GM19452 (cell line): ENCODE results near the gene NEUROG2.
"Not testable (repeated sequence)": the region's sequence is repeated elsewhere in the genome, so short reads cannot be mapped to it uniquely, and the experiment has no call there.

Experiments
- ATAC-seq: cut with Tn5 transposase; IDR thresholded peaks from one replicate; pipeline ENCODE4 v1.9.1; 2021; ENCODE audit not compliant: unreplicated experiment

NEUROG2 gene

DNA sequence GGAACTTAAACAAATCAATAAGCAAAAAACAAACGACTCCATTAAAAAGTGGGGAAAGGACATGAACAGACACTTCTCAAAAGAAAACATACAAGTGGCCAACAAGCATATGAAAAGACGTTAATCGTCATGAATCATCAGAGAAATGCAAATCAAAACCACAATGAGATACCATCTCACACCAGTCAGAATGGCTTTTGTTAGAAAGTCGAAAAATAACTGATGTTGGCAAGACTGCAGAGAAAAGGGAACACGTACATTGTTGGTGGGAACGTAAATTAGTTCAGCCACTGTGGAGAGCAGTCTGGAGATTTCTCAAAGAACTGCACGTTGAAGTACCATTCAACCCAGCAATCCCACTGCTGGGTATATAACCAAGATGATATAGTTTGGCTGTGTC, 23.7 kb downstream of the NEUROG2 start:
- ATAC-seq, result no peak

DNA sequence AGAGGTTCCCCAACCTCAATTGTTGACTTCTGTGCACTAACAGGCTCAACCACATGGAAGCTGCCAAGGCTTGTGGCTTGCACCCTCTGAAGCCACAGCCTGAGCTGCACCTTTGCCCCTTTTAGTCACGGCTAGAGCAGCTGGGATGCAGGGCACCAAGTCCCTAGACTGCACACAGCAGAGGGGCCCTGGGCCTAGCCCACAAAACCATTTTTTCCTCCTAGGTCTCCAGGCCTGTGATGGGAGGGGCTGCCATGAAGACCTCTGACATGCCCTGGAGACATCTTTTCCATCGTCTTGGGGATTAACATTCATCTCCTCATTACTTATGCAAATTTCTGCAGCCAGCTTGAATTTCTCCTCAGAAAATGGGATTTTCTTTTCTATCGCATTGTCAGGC, 25.2 kb downstream of the NEUROG2 start:
- not testable (repeated sequence) for ATAC-seq

DNA sequence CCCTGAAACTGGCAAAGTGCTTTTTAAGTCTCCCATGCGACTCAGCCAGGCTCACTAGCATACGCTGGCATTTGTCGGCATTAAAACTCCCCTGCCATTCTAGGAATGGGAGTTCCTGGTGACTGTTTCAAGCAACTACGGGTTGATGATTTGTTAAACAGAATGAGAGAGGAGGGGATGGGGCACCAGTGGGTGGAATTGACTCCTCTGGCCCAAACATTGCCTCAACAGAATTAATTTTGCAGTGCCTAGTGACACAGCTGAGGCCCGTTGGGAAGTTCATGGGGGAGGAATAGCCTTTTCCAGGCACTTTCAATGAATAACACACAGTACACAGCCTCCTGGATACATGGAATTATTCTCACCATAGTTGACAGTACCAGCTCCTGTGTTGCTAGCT, 30.1 kb downstream of the NEUROG2 start:
- no peak for ATAC-seq

DNA sequence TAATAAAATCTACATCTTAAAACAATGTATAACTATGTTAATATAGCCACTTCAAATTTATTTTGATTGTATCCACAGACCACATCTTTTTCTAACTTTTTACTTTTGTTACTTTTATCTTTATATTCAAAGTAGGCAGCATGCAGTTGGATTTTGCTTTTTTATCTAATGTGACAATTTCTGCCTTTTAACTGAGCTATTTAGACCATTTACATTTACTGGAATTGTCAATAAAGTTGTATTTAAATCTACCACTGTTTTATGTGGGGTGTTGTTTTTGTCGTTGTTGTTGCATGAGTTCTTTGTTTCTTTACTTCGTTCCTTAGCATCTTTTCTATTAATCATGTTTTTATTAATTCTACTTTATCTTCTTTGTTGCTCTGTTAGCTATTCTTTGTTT, 42.0 kb downstream of the NEUROG2 start:
- ATAC-seq, result no peak

DNA sequence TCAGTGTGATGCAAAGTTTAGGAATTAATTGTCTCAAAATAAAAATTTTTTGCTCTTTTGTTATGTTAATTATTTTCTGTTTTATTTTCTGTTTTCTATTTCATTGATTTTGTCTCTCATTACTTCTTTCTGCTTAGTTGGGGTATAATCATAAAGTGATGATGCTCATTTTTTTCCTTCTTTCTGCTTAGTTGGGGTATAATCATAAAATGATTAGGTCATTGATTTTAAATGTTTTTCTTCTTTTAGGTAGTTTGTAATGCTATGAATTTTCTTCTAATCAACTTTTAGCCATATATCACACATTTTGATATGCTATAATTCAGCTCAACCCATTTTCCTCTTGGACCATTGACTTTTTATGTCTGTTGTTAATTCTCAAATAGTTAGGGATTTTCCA, 43.7 kb downstream of the NEUROG2 start:
- ATAC-seq, result no peak
